Liver (tissue), 9 donors: ENCODE measurements around the gene ANKRD60. TPM values are rescaled to one million over a fixed set of nuclear protein-coding genes. Genes with fewer than 3 reads are reported as not detected.

Source experiments
- DNase-seq: peaks from one replicate; pipeline ENCODE4 v3.0.0-alpha.2; 2017; ENCODE audit warnings: low spot score
- H3K27ac ChIP-seq, 2 donors: one replicate each; pipeline ENCODE4 v1.7.0; 2013; ENCODE audit warnings: inconsistent platforms in 2 of 2, low read length in 2 of 2, control low read depth in 1 of 2, low read depth in 1 of 2, mild to moderate bottlenecking in 1 of 2
- H3K27me3 ChIP-seq, 4 donors: one replicate each; pipeline versions ENCODE4 v1.6.1 to v1.7.0; 2013; ENCODE audit warnings: low read length in 3 of 4, inconsistent platforms in 1 of 4, mild to moderate bottlenecking in 1 of 4, moderate library complexity in 1 of 4; ENCODE audit not compliant: control insufficient read depth in 4 of 4, insufficient read depth in 4 of 4
- H3K36me3 ChIP-seq, 4 donors: one replicate each; pipeline versions ENCODE4 v1.6.1 to v1.7.0; 2013; ENCODE audit warnings: low read length in 3 of 4, mild to moderate bottlenecking in 3 of 4, low read depth in 1 of 4, moderate library complexity in 1 of 4; ENCODE audit not compliant: control insufficient read depth in 4 of 4, insufficient read depth in 3 of 4
- H3K4me1 ChIP-seq, 4 donors: one replicate each; pipeline versions ENCODE4 v1.6.1 to v1.7.0; 2013; ENCODE audit warnings: low read length in 3 of 4, mild to moderate bottlenecking in 3 of 4, moderate library complexity in 1 of 4; ENCODE audit not compliant: control insufficient read depth in 4 of 4, insufficient read depth in 4 of 4
- H3K4me3 ChIP-seq, 3 donors: one replicate each; pipeline versions ENCODE4 v1.6.1 to v1.7.0; 2013; ENCODE audit warnings: low read length in 3 of 3, control low read depth in 1 of 3, low read depth in 1 of 3, mild to moderate bottlenecking in 1 of 3
- H3K9ac ChIP-seq, 2 donors: one replicate each; pipeline ENCODE4 v1.7.0; 2013; ENCODE audit warnings: low read length in 2 of 2, mild to moderate bottlenecking in 2 of 2, moderate library complexity in 2 of 2, control low read depth in 1 of 2, low read depth in 1 of 2
- H3K9me3 ChIP-seq, 4 donors: one replicate each; pipeline versions ENCODE4 v1.6.1 to v1.7.0; 2013; ENCODE audit warnings: low read length in 3 of 4; ENCODE audit not compliant: control insufficient read depth in 4 of 4
- ATF3 ChIP-seq: IDR thresholded peaks from 2 replicates; pipeline ENCODE4 v1.6.1; 2016; ENCODE audit warnings: antibody characterized with exemption
- CTCF ChIP-seq: fragments of 150-350 bp; IDR thresholded peaks from 2 replicates; pipeline ENCODE4 v1.5.1; 2017; ENCODE audit warnings: improper control_type of control experiment, low read depth, low read length; ENCODE audit not compliant: missing input control
- EGR1 ChIP-seq, 2 donors: IDR thresholded peaks; 2 replicates each; pipeline ENCODE4 v1.6.1; 2016 to 2018; ENCODE audit warnings: antibody characterized with exemption in 2 of 2, low read depth in 2 of 2
- FOXA1 ChIP-seq: IDR thresholded peaks from 2 replicates; pipeline ENCODE4 v1.6.1; 2016; ENCODE audit warnings: antibody characterized with exemption
- FOXA2 ChIP-seq: IDR thresholded peaks from 2 replicates; pipeline ENCODE4 v1.6.1; 2016; ENCODE audit warnings: antibody characterized with exemption
- GABPA ChIP-seq, 2 donors: IDR thresholded peaks in 1 of 2; conservative IDR thresholded peaks in 1 of 2; 2 replicates each; pipeline ENCODE4 v1.6.1; 2016; ENCODE audit warnings: antibody characterized with exemption in 2 of 2, mild to moderate bottlenecking in 1 of 2, moderate library complexity in 1 of 2
- HNF4A ChIP-seq, 2 donors: conservative IDR thresholded peaks; 2 replicates each; pipeline ENCODE4 v1.6.1; 2016; ENCODE audit warnings: antibody characterized with exemption in 2 of 2, mild to moderate bottlenecking in 2 of 2
- HNF4G ChIP-seq: IDR thresholded peaks from 2 replicates; pipeline ENCODE4 v1.6.1; 2016; ENCODE audit warnings: antibody characterized with exemption
- JUND ChIP-seq, 2 donors: IDR thresholded peaks; 2 replicates each; pipeline ENCODE4 v1.6.1; 2016; ENCODE audit warnings: antibody characterized with exemption in 2 of 2
- MAX ChIP-seq: IDR thresholded peaks from 2 replicates; pipeline ENCODE4 v1.6.1; 2016; ENCODE audit warnings: antibody characterized with exemption
- NR2F2 ChIP-seq: IDR thresholded peaks from 2 replicates; pipeline ENCODE4 v1.6.1; 2016; ENCODE audit warnings: antibody characterized with exemption
- RAD21 ChIP-seq, 2 donors: IDR thresholded peaks; 2 replicates each; pipeline ENCODE4 v1.6.1; 2016; ENCODE audit warnings: antibody characterized with exemption in 2 of 2, mild to moderate bottlenecking in 2 of 2
- REST ChIP-seq: IDR thresholded peaks from 2 replicates; pipeline ENCODE4 v1.6.1; 2016; ENCODE audit warnings: antibody characterized with exemption, mild to moderate bottlenecking
- RXRA ChIP-seq, 2 donors: IDR thresholded peaks; 2 replicates each; pipeline ENCODE4 v1.6.1; 2017 to 2018; ENCODE audit warnings: antibody characterized with exemption in 2 of 2, mild to moderate bottlenecking in 1 of 2
- SP1 ChIP-seq: IDR thresholded peaks from 2 replicates; pipeline ENCODE4 v1.6.1; 2018; ENCODE audit warnings: antibody characterized with exemption, mild to moderate bottlenecking
- TAF1 ChIP-seq: conservative IDR thresholded peaks from 2 replicates; pipeline ENCODE4 v1.6.1; 2016; ENCODE audit warnings: antibody characterized with exemption, mild to moderate bottlenecking
- YY1 ChIP-seq: IDR thresholded peaks from 2 replicates; pipeline ENCODE4 v1.6.1; 2016; ENCODE audit warnings: antibody characterized with exemption, mild to moderate bottlenecking
- ZBTB33 ChIP-seq: IDR thresholded peaks from 2 replicates; pipeline ENCODE4 v1.6.1; 2016; ENCODE audit warnings: antibody characterized with exemption
- WGBS: extraction: QIAGEN DNeasy Blood & Tissue Kit; methylation state at CpG from one replicate; pipeline ENCODE4 v1.1.7; 2013; 5-methylcytosine and 5-hydroxymethylcytosine counted together
- polyA plus RNA-seq, 2 donors: library from polyadenylated mRNA; stranded (reverse) in 1 of 2; unstranded in 1 of 2; fragments of 200-250 nt in 1 of 2; fragments of >200 nt in 1 of 2; fragmentation: Nextera tagmentation in 1 of 2; extraction: Ambion mirVana in 1 of 2; gene quantifications; one replicate each; pipeline versions ENCODE4 v1.2.1 to v1.2.3, GENCODE V29; 2013 to 2015
- total RNA-seq, 2 donors: library from RNA; depleted of rRNA; stranded (reverse); fragments of >200 nt; gene quantifications; one replicate each; pipeline ENCODE4 v1.2.3, GENCODE V29; 2014
- donor health status: healthy.
- donor health status: healthy.
- donor health status: healthy.
- donor health status: healthy.
- donor health status: healthy.

ANKRD60 gene
- total and polyA plus RNA-seq, 4 donors = not detected

- peaks cover 0 to 15% (median 4%) of the 10 kb centered on the region in 4 donors for H3K27me3 ChIP-seq
- no peak overlapping the region for H3K9ac ChIP-seq
- H3K4me3 ChIP-seq = no peak overlapping the region
- no peak overlapping the region for H3K27ac ChIP-seq
- peaks cover 0 to 6% (median 0%) of the 10 kb centered on the region in 4 donors for H3K9me3 ChIP-seq
- no peak for TF ChIP-seq FOXA2
- no peak for TF ChIP-seq CTCF
- no peak for TF ChIP-seq HNF4A (conservative IDR thresholded peaks at IDR 0.05)
- no peak for TF ChIP-seq YY1
- no peak for TF ChIP-seq FOXA1
- TF ChIP-seq JUND (IDR thresholded peaks at IDR 0.05) = no peak
- TF ChIP-seq EGR1 (IDR thresholded peaks at IDR 0.05; ENCODE audit: low read depth in 2 of 2) = no peak
- no peak for TF ChIP-seq HNF4G
- TF ChIP-seq RAD21 (IDR thresholded peaks at IDR 0.05) = no peak
- TF ChIP-seq ATF3 = no peak
- TF ChIP-seq ZBTB33 = no peak
- TF ChIP-seq GABPA (IDR thresholded peaks at IDR 0.05 in 1 of 2, conservative IDR thresholded peaks at IDR 0.05 in 1 of 2) = no peak
- no peak for TF ChIP-seq RXRA (IDR thresholded peaks at IDR 0.05)
- TF ChIP-seq TAF1 = no peak
- no peak for TF ChIP-seq NR2F2
- no peak for TF ChIP-seq MAX
- TF ChIP-seq SP1 = no peak
- H3K4me1 ChIP-seq = peaks cover 0 to 6% (median 1%) of the 10 kb centered on the region in 4 donors
- WGBS = 72% methylated on average over 3 of the region's 3 CpGs
- DNase-seq = no peak
- no peaks in the 10 kb centered on the region for H3K36me3 ChIP-seq
These were observed 44.4 kb downstream of the ANKRD60 start for GRCh38 chr20:58184063-58184462.

GRCh38 chr20:58182521-58183140, 45.8 kb downstream of the ANKRD60 start:
- no peak for DNase-seq
- 82% methylated on average over 8 of the region's 8 CpGs for WGBS
- peaks cover 0 to 18% (median 5%) of the 10 kb centered on the region in 4 donors for H3K27me3 ChIP-seq

More at GRCh38 chr20:58182521-58183140, 45.8 kb downstream of the ANKRD60 start:
- H3K27ac ChIP-seq = no peak overlapping the region
- H3K4me3 ChIP-seq = no peak overlapping the region
- peaks cover 0 to 6% (median 1%) of the 10 kb centered on the region in 4 donors for H3K4me1 ChIP-seq
- H3K36me3 ChIP-seq = no peaks in the 10 kb centered on the region
- TF ChIP-seq JUND (IDR thresholded peaks at IDR 0.05) = no peak
- TF ChIP-seq HNF4G = no peak
- no peak for TF ChIP-seq GABPA (IDR thresholded peaks at IDR 0.05 in 1 of 2, conservative IDR thresholded peaks at IDR 0.05 in 1 of 2)
- no peak for TF ChIP-seq NR2F2
- no peak for TF ChIP-seq FOXA2
- TF ChIP-seq ZBTB33 = no peak
- TF ChIP-seq ATF3 = no peak
- TF ChIP-seq REST = no peak
- no peak for TF ChIP-seq FOXA1
- H3K9ac ChIP-seq = no peak overlapping the region
- H3K9me3 ChIP-seq = peaks cover 0 to 6% (median 0%) of the 10 kb centered on the region in 4 donors
